H1 (cell line): ENCODE results near the gene DNAI1. TPM values are rescaled to one million over a fixed set of nuclear protein-coding genes. Genes with fewer than 3 reads are reported as not detected.

Experiments
- CTCF ChIA-PET: fragments of 300-600 bp; sonication (Branson Sonifier 250); formaldehyde crosslinking; loops from one replicate; lab custom pipeline; 2021; ENCODE audit not compliant: partially characterized antibody; lab: Charles Lee
- POLR2A ChIA-PET: fragments of 300-600 bp; sonication (Branson Sonifier 250); formaldehyde crosslinking; loops from one replicate; lab custom pipeline; 2021; ENCODE audit warnings: inconsistent platforms; ENCODE audit not compliant: partially characterized antibody; lab: Charles Lee
- DNase-seq, 2 experiments: peaks; one replicate each; pipeline versions ENCODE4 v3.0.0 to v3.0.0-alpha.2; 2010 to 2022; ENCODE audit warnings: low spot score in 2 of 2, low read depth in 1 of 2, mixed read lengths in 1 of 2
- FAIRE-seq: peaks from 2 replicates; lab custom pipeline; 2011; peaks lifted over from hg19 to GRCh38; lab: Jason Lieb, UNC
- H2AFZ ChIP-seq: 2 replicates; pipeline ENCODE4 v1.8.1; 2012; ENCODE audit warnings: low read length, inconsistent platforms
- H2AK5ac ChIP-seq: 2 replicates; pipeline ENCODE4 v1.6.1; 2013; ENCODE audit warnings: low read depth, low read length
- H2BK120ac ChIP-seq: replicated peaks from 2 replicates; pipeline ENCODE3; 2013; ENCODE audit warnings: low read depth, low read length, inconsistent platforms
- H2BK12ac ChIP-seq: 2 replicates; pipeline ENCODE4 v1.6.1; 2013; ENCODE audit warnings: low read depth, low read length
- H2BK15ac ChIP-seq: 2 replicates; pipeline ENCODE4 v1.6.1; 2013; ENCODE audit warnings: low read length
- H2BK20ac ChIP-seq: 2 replicates; pipeline ENCODE4 v1.6.1; 2013; ENCODE audit warnings: low read length
- H2BK5ac ChIP-seq: 2 replicates; pipeline ENCODE4 v1.6.1; 2013; ENCODE audit warnings: low read depth, low read length
- H3K14ac ChIP-seq: 2 replicates; pipeline ENCODE4 v1.6.1; 2013; ENCODE audit warnings: inconsistent platforms; ENCODE audit not compliant: insufficient read length
- H3K18ac ChIP-seq: 2 replicates; pipeline ENCODE4 v1.6.1; 2013; ENCODE audit warnings: low read length; ENCODE audit errors: extremely low read depth
- H3K23ac ChIP-seq: 2 replicates; pipeline ENCODE4 v1.6.1; 2013; ENCODE audit warnings: inconsistent platforms; ENCODE audit not compliant: insufficient read length
- H3K23me2 ChIP-seq: 2 replicates; pipeline ENCODE4 v1.6.1; 2013; ENCODE audit warnings: low read depth, low read length
- H3K27ac ChIP-seq: 2 replicates; pipeline ENCODE4 v1.6.1; 2011; ENCODE audit warnings: low read depth, low read length, inconsistent platforms
- H3K27me3 ChIP-seq, 4 experiments: replicated peaks in 1 of 4; 1 replicate in 1 of 4; 2 replicates in 3 of 4; pipeline versions ENCODE4 v1.6.1 to v1.8.1; 2011 to 2013; ENCODE audit warnings: low read length in 3 of 4, mild to moderate bottlenecking in 3 of 4, inconsistent platforms in 2 of 4, mixed read lengths in 2 of 4, moderate library complexity in 1 of 4; ENCODE audit not compliant: control insufficient read depth in 3 of 4, insufficient read depth in 3 of 4; ENCODE audit errors: extremely low read depth in 1 of 4
- H3K36me3 ChIP-seq, 4 experiments: 2 replicates each; pipeline versions ENCODE4 v1.6.1 to v1.8.1; 2011 to 2013; ENCODE audit warnings: mild to moderate bottlenecking in 4 of 4, low read length in 3 of 4, moderate library complexity in 2 of 4, control low read depth in 1 of 4, inconsistent platforms in 1 of 4; ENCODE audit not compliant: insufficient read depth in 4 of 4, control insufficient read depth in 2 of 4
- H3K4ac ChIP-seq: replicated peaks from 2 replicates; pipeline ENCODE3; 2013; ENCODE audit warnings: low read length, low read depth, mixed read lengths, inconsistent platforms; ENCODE audit not compliant: insufficient read length
- H3K4me1 ChIP-seq, 4 experiments: replicated peaks in 1 of 4; 1 replicate in 1 of 4; 2 replicates in 3 of 4; pipeline versions ENCODE4 v1.6.1 to v1.8.1; 2011 to 2013; ENCODE audit warnings: low read length in 3 of 4, inconsistent platforms in 2 of 4, mixed read lengths in 1 of 4; ENCODE audit not compliant: insufficient read depth in 4 of 4, control insufficient read depth in 3 of 4
- H3K4me2 ChIP-seq, 2 experiments: 2 replicates each; pipeline versions ENCODE4 v1.6.1 to v1.8.1; 2011 to 2013; ENCODE audit warnings: low read depth in 2 of 2, low read length in 2 of 2, control low read depth in 1 of 2, inconsistent platforms in 1 of 2, mild to moderate bottlenecking in 1 of 2; ENCODE audit not compliant: insufficient read depth in 1 of 2
- H3K4me3 ChIP-seq, 4 experiments: fragments of 200-600, 300-600 bp in 1 of 4; sonication (generic), shearing (Covaris generic), sonication (Bioruptor Twin) in 1 of 4; 2 replicates each; pipeline versions ENCODE4 v1.5.1 to v1.8.1; 2011 to 2016; ENCODE audit warnings: low read length in 4 of 4, low read depth in 3 of 4, control low read depth in 2 of 4, inconsistent platforms in 2 of 4, mild to moderate bottlenecking in 2 of 4, mixed read lengths in 1 of 4, moderate library complexity in 1 of 4; ENCODE audit not compliant: insufficient read depth in 2 of 4; ENCODE audit errors: extremely low read depth in 1 of 4
- H3K56ac ChIP-seq: replicated peaks from 2 replicates; pipeline ENCODE3; 2013; ENCODE audit warnings: low read depth, mild to moderate bottlenecking, mixed read lengths, low read length, inconsistent platforms; ENCODE audit not compliant: insufficient read length
- H3K79me1 ChIP-seq: 2 replicates; pipeline ENCODE4 v1.6.1; 2013; ENCODE audit warnings: low read depth, low read length, control low read depth
- H3K79me2 ChIP-seq, 2 experiments: 2 replicates each; pipeline versions ENCODE4 v1.6.1 to v1.8.1; 2012 to 2013; ENCODE audit warnings: low read length in 2 of 2, mild to moderate bottlenecking in 2 of 2, inconsistent platforms in 1 of 2; ENCODE audit not compliant: insufficient read depth in 2 of 2, control insufficient read depth in 1 of 2
- H3K9ac ChIP-seq, 4 experiments: replicated peaks in 1 of 4; 1 replicate in 1 of 4; 2 replicates in 3 of 4; pipeline versions ENCODE4 v1.6.1 to v1.8.1; 2011 to 2013; ENCODE audit warnings: low read depth in 3 of 4, low read length in 3 of 4, control low read depth in 2 of 4, mild to moderate bottlenecking in 2 of 4, moderate library complexity in 2 of 4, inconsistent platforms in 1 of 4; ENCODE audit errors: extremely low read depth in 1 of 4
- H3K9me3 ChIP-seq, 2 experiments: 2 replicates each; pipeline versions ENCODE4 v1.6.1 to v1.8.1; 2012 to 2013; ENCODE audit warnings: mild to moderate bottlenecking in 2 of 2, moderate library complexity in 2 of 2, control low read depth in 1 of 2, inconsistent platforms in 1 of 2, low read depth in 1 of 2, low read length in 1 of 2, mixed read lengths in 1 of 2; ENCODE audit not compliant: insufficient read depth in 2 of 2
- H4K20me1 ChIP-seq, 2 experiments: replicated peaks in 1 of 2; 2 replicates each; pipeline versions ENCODE3 to v1.8.1; 2011 to 2013; ENCODE audit warnings: inconsistent platforms in 2 of 2, low read length in 2 of 2, mild to moderate bottlenecking in 1 of 2; ENCODE audit not compliant: insufficient read depth in 2 of 2, control insufficient read depth in 1 of 2
- H4K5ac ChIP-seq: 2 replicates; pipeline ENCODE4 v1.6.1; 2013; ENCODE audit warnings: low read length, low read depth, mixed read lengths, inconsistent platforms; ENCODE audit not compliant: insufficient read length
- H4K8ac ChIP-seq: 2 replicates; pipeline ENCODE4 v1.8.0; 2013; ENCODE audit warnings: mild to moderate bottlenecking, moderate library complexity, low read length, inconsistent platforms; ENCODE audit not compliant: insufficient read depth; ENCODE audit errors: extremely low read depth
- H4K91ac ChIP-seq: replicated peaks from 2 replicates; pipeline ENCODE3; 2013; ENCODE audit warnings: low read length, mixed read lengths, inconsistent platforms; ENCODE audit not compliant: insufficient read length
- ATF3 ChIP-seq: IDR thresholded peaks from 2 replicates; pipeline ENCODE4 v1.6.1; 2011; ENCODE audit warnings: low read depth, mild to moderate bottlenecking, low read length; ENCODE audit not compliant: insufficient read depth
- EP300 ChIP-seq, 2 experiments: IDR thresholded peaks; 1 replicate in 1 of 2; 2 replicates in 1 of 2; pipeline ENCODE4 v1.6.1; 2011 to 2012; ENCODE audit warnings: low read depth in 2 of 2, low read length in 2 of 2, mild to moderate bottlenecking in 2 of 2, borderline replicate concordance in 1 of 2, inconsistent platforms in 1 of 2, moderate library complexity in 1 of 2
- HDAC6 ChIP-seq: IDR thresholded peaks from one replicate; pipeline ENCODE4 v1.7.1; 2012; ENCODE audit warnings: low read depth, mild to moderate bottlenecking, inconsistent platforms, low read length, moderate library complexity
- POU5F1 ChIP-seq: IDR thresholded peaks from 2 replicates; pipeline ENCODE4 v1.6.1; 2011; ENCODE audit warnings: low read depth, mild to moderate bottlenecking, low read length, moderate library complexity
- SUZ12 ChIP-seq: fragments of 200-600 bp; sonication (generic); IDR thresholded peaks from 2 replicates; pipeline ENCODE4 v1.6.1; 2012; ENCODE audit warnings: mild to moderate bottlenecking, inconsistent platforms, low read length, moderate library complexity, mixed read lengths
- polyA plus RNA-seq, 7 experiments: library from polyadenylated mRNA; depleted of rRNA in 3 of 7; stranded (reverse) in 5 of 7; unstranded in 2 of 7; fragments of >200 nt in 5 of 7; fragments of 200-250 nt in 2 of 7; gene quantifications; 1 replicate in 5 of 7; 2 replicates in 1 of 7; 4 replicates in 1 of 7; pipeline versions ENCODE4 v1.2.1 to v1.2.3, GENCODE V29; 2011 to 2013; ENCODE audit warnings: missing spikeins in 2 of 7, mixed read lengths in 2 of 7
- total RNA-seq: library from RNA; stranded (reverse); fragmentation: NEBNext Ultra II Directional; extraction: Animal tissue kit (Norgen Biotek cat#: 25700); gene quantifications from 2 replicates; pipeline ENCODE4 v1.2.1, GENCODE V29; 2021

Gene DNAI1
- total and polyA plus RNA-seq, 2 of the 8 experiments (the other 6 are each of a cell fraction or from before 2014, with no cell fraction given), result 0.37 to 0.54 TPM

GRCh38 chr9:34446468-34446891 is 12.1 kb upstream of the DNAI1 start:
- H3K23me2 ChIP-seq, result no peaks in the 10 kb centered on the region
- no peaks in the 10 kb centered on the region for H3K79me1 ChIP-seq
- H3K18ac ChIP-seq, result no peak overlapping the region
- no peak overlapping the region for H2BK12ac ChIP-seq
- no peaks in the 10 kb centered on the region for H3K27me3 ChIP-seq
- H3K79me2 ChIP-seq, result no peaks in the 10 kb centered on the region; a peak in 1 of 4 replicates
- H3K9me3 ChIP-seq, result no peaks in the 10 kb centered on the region
- no peak overlapping the region for H2BK15ac ChIP-seq
- no peak overlapping the region for H3K9ac ChIP-seq
- no peak overlapping the region for H4K5ac ChIP-seq
- H4K8ac ChIP-seq, result no peak overlapping the region
- no peak overlapping the region for H3K14ac ChIP-seq
- H3K27ac ChIP-seq, result no peak overlapping the region
- no peaks in the 10 kb centered on the region for H4K20me1 ChIP-seq
- H3K4me1 ChIP-seq, result peaks cover 2 to 6% (median 5%) of the 10 kb centered on the region in 4 experiments; a peak in 4 of 7 replicates
- H2BK120ac ChIP-seq, result no peak overlapping the region
- no peak overlapping the region for H3K56ac ChIP-seq
- no peak overlapping the region for H2AFZ ChIP-seq
- H4K91ac ChIP-seq, result no peak overlapping the region
- H2BK20ac ChIP-seq, result no peak overlapping the region
- POLR2A ChIA-PET, result interaction anchor here (1.1 to 1.5 kb wide), 2 partner anchors 11 to 100 kb away, joined by 3 to 6 read pairs; partner anchors contain the start of genes DNAI1 and FAM219A
- H2BK5ac ChIP-seq, result no peak overlapping the region
- no peak overlapping the region for H3K4me2 ChIP-seq
- CTCF ChIA-PET, result interaction anchor here (0.5 to 5.5 kb wide), 16 partner anchors 8 to 188 kb away, joined by 3 to 56 read pairs (median 4); no protein-coding TSS in a partner anchor
- DNase-seq, result no peak
- H3K36me3 ChIP-seq, result no peaks in the 10 kb centered on the region
- FAIRE-seq, result no peak
- no peak overlapping the region for H3K4me3 ChIP-seq
- no peak overlapping the region for H2AK5ac ChIP-seq
- no peak overlapping the region for H3K23ac ChIP-seq
- H3K4ac ChIP-seq, result no peak overlapping the region
- TF ChIP-seq POU5F1 (no peak), SUZ12 (no peak), ATF3 (no peak), HDAC6 (no peak), EP300 (IDR thresholded peaks at IDR 0.05; ENCODE audit: borderline replicate concordance in 1 of 2, low read depth in 2 of 2, low read length in 2 of 2) (no peak)
